A673 (cell line): ENCODE results near the gene PLA2G4A.

Source experiments
- EZH2 ChIP-seq: fragments of 200-600 bp; sonication (generic); IDR thresholded peaks from 2 replicates; pipeline ENCODE4 v1.6.1; 2017; ENCODE audit warnings: borderline replicate concordance, low read depth, mild to moderate bottlenecking, mixed read lengths, antibody characterized with exemption, low read length; ENCODE audit not compliant: poor library complexity, severe bottlenecking
- TF ChIP-seq, protein P1 (sequence below): fragments of 300-800, 200-600 bp; sonication (generic); conservative IDR thresholded peaks from 2 replicates; pipeline ENCODE4 v1.5.1; 2017; ENCODE audit warnings: low read depth, mild to moderate bottlenecking, antibody characterized with exemption, low read length, moderate library complexity, mixed read lengths

DNA sequence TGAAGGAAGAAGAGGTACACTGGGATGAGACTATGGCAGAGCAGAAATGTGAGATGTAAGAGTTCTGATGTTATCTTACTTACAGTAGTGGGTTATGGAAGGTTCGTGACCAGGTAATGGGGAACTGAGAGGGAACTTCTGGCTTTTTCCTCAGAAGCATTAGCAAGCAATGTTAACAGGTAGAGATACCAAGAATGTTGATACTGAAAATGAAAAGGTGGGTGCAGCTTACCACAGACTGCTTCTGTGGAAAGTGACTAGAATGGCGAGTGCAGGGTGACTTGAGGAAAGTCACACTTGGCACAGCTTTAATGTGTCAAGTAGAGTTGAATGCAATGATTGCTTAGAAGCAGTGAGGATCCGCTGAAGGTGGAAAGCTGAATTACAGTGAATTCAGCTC lies 70.8 kb downstream of the PLA2G4A start:
- TF ChIP-seq, protein P1, sequence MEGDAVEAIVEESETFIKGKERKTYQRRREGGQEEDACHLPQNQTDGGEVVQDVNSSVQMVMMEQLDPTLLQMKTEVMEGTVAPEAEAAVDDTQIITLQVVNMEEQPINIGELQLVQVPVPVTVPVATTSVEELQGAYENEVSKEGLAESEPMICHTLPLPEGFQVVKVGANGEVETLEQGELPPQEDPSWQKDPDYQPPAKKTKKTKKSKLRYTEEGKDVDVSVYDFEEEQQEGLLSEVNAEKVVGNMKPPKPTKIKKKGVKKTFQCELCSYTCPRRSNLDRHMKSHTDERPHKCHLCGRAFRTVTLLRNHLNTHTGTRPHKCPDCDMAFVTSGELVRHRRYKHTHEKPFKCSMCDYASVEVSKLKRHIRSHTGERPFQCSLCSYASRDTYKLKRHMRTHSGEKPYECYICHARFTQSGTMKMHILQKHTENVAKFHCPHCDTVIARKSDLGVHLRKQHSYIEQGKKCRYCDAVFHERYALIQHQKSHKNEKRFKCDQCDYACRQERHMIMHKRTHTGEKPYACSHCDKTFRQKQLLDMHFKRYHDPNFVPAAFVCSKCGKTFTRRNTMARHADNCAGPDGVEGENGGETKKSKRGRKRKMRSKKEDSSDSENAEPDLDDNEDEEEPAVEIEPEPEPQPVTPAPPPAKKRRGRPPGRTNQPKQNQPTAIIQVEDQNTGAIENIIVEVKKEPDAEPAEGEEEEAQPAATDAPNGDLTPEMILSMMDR, result no peak
- no peak for TF ChIP-seq EZH2
